H1 (cell line): Measurements from ENCODE around the gene ST6GALNAC2. TPM values are rescaled to one million over a fixed set of nuclear protein-coding genes. Genes with fewer than 3 reads are reported as not detected.

Experiments used
- ATF2 ChIP-seq: IDR thresholded peaks from 2 replicates; pipeline ENCODE4 v1.6.1; 2012; ENCODE audit warnings: low read length, inconsistent platforms
- ATF3 ChIP-seq: IDR thresholded peaks from 2 replicates; pipeline ENCODE4 v1.6.1; 2011; ENCODE audit warnings: low read depth, mild to moderate bottlenecking, low read length; ENCODE audit not compliant: insufficient read depth
- BCL11A ChIP-seq, 2 experiments: IDR thresholded peaks; one replicate each; pipeline ENCODE4 v1.6.1; 2011; ENCODE audit warnings: low read depth in 2 of 2, low read length in 2 of 2, mild to moderate bottlenecking in 2 of 2
- GTF2F1 ChIP-seq: IDR thresholded peaks from 2 replicates; pipeline ENCODE4 v1.6.1; 2012; ENCODE audit warnings: low read depth, low read length, improper control_type of control experiment, borderline replicate concordance
- MAX ChIP-seq: IDR thresholded peaks from 2 replicates; pipeline ENCODE4 v1.6.1; 2012; ENCODE audit warnings: inconsistent platforms
- YY1 ChIP-seq: IDR thresholded peaks from 2 replicates; pipeline ENCODE4 v1.6.1; 2011; ENCODE audit warnings: low read depth, mild to moderate bottlenecking, low read length
- polyA plus RNA-seq, 7 experiments: library from polyadenylated mRNA; depleted of rRNA in 3 of 7; stranded (reverse) in 5 of 7; unstranded in 2 of 7; fragments of >200 nt in 5 of 7; fragments of 200-250 nt in 2 of 7; gene quantifications; 1 replicate in 5 of 7; 2 replicates in 1 of 7; 4 replicates in 1 of 7; pipeline versions ENCODE4 v1.2.1 to v1.2.3, GENCODE V29; 2011 to 2013; ENCODE audit warnings: missing spikeins in 2 of 7, mixed read lengths in 2 of 7
- total RNA-seq: library from RNA; stranded (reverse); fragmentation: NEBNext Ultra II Directional; extraction: Animal tissue kit (Norgen Biotek cat#: 25700); gene quantifications from 2 replicates; pipeline ENCODE4 v1.2.1, GENCODE V29; 2021

Gene ST6GALNAC2
- total and polyA plus RNA-seq, 2 of the 8 experiments (the other 6 are each of a cell fraction or from before 2014, with no cell fraction given), result 0.09 TPM; not detected in 1

GRCh38 chr17:76530811-76531485 is 54.7 kb downstream of the ST6GALNAC2 start (continued):
- TF ChIP-seq ATF2 (no peak), GTF2F1 (no peak), YY1 (no peak), MAX (no peak), ATF3 (no peak), BCL11A (IDR thresholded peaks at IDR 0.05; ENCODE audit: low read depth in 2 of 2, low read length in 2 of 2) (no peak)
